GM21717 (cell line): ENCODE results near the gene TGFBR3.

ENCODE experiments used
- ATAC-seq: cut with Tn5 transposase; IDR thresholded peaks from one replicate; pipeline ENCODE4 v1.9.1; 2021; ENCODE audit warnings: mild to moderate bottlenecking, moderate library complexity; ENCODE audit not compliant: unreplicated experiment

The TGFBR3 gene

DNA sequence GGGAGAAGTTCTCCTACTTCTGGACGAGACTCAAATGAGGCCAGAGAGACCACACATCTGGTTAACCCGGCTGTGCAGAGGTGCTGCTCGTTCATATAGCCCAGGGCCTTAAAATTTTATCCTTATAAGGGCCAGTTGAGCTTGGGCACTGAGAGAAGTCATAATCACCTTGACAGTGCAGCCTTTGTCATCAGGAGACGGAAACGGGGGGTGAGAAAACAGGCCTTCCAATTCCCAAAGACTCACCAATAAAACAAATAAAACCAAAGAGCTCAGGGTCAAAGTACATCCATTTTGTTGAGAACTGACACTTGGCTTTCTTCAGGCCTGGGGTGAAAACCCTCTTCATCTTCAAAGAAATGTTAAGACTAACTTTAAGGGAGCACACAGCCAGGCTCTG, 167.1 kb downstream of the TGFBR3 start:
- ATAC-seq, result no peak

DNA sequence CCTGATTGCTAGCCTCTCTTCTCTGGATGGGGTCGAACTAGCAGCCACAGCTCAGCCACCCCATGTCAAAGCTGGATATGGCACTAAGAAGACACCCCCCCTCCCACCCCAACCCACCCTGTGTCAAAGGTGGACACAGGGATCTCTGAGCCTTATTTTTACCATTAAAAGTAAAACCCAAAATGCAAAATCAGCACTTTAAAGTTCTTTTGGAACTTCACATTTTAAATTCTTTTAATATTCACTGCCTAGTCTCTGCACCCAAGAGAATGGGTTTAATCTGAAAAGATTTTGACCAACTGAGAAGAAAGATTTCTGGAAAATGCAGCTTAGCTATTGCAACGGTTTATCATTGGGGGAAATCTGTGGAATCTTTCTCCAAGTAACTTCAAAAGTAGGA, 167.6 kb downstream of the TGFBR3 start:
- ATAC-seq, result no peak

DNA sequence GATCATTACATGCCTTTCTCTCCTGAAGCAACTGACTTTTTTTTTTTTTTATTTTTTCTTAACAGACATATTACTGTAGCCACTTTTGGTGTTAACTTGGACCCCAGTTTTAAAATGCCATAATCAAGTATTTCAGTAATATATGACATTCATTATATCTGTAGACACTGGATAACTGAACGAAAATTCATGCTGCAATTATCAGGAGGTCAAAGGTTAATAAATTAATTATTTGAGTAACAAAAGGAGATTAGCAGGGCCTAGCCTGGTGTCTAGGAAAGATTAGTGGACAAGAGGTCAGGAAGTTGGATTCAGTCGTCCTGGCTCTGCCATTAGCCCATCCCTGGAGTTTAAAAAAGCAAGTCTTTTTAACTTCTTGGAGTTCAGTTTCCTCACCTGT, 168.1 kb downstream of the TGFBR3 start:
- no peak for ATAC-seq

DNA sequence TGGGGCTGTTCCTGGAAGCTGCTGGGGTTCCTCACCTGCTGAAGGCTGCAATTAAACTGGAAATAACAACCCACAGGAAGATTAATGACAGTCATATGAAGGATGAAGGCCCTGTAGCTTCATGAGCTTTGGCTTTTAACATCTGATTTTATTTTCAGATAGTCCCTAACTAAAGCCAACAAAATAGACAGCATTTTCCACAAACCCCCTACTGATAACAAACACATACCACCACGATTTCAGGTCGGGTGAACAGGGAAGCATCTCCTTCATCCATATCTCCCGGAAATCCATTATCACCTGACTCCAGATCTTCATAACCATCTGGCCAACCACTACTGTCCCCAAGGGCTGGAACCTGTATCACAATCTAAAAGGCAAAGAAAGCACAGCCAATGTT, 169.6 kb downstream of the TGFBR3 start:
- no peak for ATAC-seq

DNA sequence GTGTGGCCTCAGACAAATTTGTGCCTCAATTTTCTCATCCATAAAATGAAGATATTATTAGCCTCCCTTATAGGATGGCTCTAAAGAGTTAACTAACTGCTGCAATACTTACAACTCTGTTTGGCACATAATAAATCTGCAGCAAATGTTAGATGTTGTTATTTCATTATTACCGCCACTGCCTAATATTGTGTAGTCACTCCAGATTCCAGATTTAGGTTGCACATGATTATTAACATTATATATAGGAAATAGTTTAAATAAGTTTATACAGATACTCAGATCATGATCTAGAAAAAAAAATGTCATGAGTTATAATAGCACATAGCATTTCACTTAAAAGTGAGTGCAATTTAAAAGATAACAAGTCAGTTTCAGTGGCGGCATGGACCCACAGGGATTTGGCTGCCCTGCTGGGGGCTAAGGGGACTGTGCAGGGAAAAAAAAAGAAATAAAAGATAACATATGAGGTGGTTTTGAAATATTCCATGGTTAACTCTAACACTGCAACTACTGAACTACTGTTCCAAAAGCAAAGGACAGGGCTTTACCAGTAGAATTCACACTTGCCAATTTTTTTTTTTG, 170.4 kb downstream of the TGFBR3 start:
- no peak for ATAC-seq

DNA sequence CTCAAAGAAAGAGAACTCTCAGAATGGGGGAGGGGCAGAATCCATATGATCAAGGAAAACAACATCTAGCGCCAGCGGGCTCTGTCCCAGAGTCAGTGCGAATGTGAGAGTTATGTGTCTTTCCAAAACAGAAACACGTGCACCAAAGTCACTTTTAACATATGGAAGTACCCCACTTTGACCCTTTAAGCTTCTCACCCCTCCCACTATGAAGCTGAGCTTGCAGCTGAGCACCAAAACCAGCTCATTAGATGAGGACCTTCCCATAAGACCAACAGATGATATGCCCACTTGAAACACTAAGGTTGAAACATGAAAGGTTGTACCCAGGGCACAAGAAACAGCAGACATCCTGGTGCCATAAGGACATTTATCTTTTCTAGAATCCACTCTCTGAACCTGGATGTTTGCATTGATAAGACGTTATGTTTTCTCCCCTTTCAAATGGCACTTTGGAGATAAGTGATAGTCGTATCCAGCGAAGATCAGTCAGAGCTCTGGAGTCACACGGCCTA, 171.0 kb downstream of the TGFBR3 start:
- ATAC-seq, result no peak

DNA sequence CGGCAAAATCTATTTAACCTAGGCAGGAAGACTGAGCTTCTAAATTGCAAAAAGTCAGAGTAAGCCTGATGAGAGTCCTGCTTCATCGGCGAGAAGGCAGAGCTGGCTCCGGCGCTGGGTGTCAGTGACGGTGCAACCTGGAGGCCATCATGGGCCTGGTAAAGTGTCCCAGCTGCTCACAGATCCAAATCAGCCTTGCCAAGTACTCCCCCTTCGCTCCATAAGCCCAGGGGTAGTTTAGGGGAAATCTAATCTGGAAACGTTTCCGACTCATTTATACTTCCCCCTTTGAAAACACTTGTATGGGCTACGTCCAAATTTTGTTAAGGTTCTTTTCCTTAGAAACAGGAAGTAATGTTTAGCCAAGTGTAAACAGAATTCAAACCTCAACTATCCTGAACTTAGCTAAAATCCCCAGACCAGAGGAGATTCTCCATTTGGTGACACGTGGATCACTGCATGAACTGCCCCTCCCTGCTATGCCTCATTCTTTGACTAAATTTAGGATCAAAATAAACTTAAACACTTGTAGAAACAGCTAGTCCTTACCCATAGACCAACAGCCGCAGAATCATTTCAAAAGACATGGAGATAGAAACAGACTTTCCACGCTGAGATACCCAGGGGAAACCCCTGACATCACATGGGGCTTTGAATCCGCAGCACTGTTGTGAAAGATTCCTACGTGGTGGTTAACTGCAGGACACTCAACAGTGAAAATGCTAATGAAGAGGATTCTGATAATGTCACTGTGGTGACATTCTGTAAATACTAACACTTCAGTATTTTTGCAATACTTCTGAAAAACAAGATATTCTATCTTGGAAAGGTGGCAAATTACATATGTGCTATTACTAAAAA, 172.7 kb downstream of the TGFBR3 start:
- ATAC-seq, result peak; percentile 79

DNA sequence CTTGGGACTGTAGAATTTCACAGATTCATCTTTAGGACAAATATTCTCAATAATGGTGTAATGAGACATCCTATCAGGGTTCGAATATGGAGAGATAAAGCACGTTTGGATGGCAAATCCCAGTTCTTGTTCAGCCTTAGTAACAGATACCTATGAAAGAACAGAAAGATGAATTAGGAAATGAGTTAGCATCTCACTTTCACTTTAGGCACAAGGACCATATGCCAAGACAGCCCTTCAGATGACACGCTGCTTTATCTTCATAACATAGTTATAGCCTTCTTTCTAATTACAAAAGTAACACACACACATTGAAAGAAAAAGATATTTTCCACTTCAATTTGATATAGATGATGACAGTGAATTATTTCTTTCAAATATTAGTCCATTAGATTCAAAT, 173.6 kb downstream of the TGFBR3 start:
- ATAC-seq, result no peak

DNA sequence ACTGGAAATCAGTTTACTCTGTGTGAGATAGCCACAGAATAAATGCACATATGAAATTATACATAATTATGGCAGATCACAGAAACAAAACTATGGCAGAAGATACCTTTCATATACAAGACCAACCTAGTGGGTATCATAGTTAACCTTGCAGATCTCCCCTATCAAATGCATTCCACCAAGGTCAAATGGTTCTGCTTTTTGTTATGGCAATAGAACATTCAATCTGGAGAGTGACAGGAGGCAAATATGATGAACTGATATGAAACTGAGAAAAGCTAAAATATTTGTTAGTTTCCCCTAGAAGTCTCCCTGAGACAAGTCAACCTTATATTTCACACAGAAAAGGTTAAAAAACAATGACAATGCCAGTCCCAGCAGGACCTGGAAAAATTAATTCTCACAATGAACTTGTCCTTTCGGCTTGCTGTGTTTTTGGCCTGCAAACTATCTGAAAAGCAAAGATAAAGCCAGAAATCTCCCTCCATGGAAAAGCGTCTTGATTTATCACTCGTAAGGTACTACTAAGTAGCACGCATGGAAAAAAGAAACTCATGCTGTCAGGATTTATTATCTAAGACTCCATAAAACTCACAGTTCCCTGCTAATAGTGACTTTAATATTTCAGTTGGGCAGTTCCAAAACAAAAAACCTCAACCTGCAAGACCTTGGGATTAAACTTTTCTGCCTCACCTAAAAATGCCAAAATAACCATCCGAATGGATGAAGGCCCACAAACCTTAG, 174.3 kb downstream of the TGFBR3 start:
- no peak for ATAC-seq

DNA sequence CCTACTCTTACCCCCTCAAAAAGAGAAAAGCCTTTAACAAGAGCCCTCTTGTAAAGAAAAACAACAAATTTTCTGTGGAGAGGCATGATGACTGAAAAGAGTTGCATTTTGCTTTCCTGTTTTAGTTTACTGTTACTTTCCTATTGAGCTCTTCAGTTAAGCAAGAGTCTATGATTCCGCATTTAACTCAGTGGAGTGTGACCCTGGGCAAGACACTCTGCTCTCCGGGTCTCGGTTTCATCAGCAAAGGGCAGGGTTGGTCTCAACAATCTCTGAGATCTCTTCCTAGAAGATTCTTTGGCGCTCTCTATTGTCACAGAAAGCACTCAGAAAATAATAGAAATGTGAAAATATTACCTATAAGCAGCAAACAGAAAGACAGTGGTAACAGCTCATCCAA, 175.7 kb downstream of the TGFBR3 start:
- no peak for ATAC-seq

DNA sequence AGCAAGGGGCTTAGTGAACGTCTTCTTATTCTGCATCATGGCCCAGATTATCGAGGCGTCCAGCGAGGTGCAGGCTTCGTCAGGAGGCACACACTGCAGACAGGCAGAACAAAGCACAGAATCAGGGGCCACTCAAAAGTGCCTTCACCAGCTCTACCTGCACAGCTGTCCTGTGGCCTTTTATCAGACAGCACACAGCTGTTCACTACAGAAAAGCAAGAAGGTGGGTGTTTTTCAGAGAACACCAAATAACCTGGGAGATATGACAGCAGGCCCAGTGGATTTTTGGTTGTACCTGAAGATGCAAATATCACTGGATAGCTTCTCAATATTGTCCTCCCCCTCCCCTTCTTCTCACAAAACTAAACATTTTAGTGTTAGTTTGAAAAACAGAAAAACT, 177.3 kb downstream of the TGFBR3 start:
- ATAC-seq, result no peak

DNA sequence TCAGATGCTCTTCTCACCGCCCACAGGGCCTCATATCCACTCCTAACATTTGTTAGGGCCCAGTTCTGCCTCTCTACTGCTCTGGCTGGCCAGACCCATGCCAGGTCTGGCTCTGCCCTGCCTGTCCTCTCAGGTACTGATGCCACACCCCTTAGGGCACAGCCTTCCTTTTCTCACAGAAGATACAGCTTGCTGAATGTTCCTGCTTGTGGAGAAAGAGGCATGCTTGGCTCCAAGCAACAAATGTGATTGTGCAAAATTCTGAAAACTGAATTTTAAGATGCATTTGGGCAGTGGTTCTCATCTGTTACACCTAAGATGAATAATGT, 178.1 kb downstream of the TGFBR3 start:
- ATAC-seq, result no peak

DNA sequence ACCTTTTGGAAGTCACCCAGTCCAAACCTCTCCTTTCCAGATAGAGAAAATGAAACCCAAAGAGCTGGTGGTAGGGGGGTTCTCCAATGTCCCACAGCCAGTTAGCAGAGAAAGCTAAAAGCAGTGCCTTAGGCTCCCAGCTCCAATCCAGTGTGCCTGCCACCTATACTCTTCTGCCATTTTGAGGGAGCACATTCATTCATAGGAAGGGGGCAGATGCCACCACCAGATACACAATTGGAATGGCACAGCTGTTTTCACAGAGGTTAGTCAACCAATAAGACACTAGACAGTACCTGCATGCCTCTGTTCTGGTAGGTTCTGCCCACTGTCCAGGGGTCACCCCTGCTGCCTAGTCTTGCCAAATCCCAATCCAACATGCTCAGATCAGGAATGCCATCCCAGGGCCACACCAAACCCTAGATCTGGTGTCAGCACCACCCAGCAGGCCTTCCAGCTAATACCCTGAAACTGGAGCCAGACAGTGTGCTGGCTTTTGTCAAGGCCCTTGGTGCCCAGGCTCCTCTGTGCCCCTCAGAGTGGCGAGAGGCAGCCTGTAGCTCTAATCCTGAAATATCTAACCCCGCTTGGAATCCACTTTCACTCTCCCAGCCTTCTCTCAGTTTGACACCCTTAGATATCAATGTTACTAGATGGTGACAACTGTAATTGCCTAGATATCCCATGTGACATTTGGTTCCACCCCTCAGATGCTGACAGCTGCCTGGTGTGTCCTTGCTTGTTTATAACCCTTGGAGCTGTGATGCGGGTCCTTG, 178.6 kb downstream of the TGFBR3 start:
- ATAC-seq, result no peak

DNA sequence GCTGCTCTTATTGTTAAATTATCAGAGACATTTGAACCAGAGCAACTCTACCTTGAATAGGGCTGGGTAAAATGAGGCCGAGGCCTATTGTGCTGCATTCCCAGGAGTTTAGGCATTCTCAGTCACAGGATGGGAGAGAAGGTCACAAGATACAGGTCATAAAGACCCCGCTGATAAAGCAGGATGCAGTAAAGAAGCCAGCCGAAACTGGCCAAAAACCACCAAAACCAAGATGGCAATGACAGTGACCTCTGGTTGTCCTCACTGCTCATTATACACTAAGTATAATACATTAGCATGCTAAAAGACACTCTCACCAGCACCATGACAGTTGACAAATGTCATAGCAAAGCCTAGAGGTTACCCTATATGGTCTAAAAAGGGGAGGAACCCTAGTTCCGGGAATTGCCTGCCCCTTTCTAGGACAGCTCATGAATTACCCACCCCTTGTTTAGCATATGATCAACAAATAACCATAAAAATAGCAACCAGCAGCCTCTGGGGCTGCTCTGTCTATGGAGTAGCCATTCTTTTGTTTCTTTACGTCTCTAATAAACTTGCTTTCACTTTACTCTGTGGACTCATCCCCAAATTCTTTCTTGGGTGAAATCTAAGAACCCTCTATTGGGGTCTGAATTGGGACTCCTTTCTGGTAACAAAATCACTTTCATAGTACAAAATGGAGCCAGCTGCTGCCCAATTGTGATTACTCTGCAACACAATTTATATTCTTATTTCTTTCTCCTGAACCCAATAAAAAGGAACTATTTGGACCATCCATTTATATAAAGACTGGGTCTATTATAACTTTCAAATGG, 179.6 kb downstream of the TGFBR3 start:
- no peak for ATAC-seq

DNA sequence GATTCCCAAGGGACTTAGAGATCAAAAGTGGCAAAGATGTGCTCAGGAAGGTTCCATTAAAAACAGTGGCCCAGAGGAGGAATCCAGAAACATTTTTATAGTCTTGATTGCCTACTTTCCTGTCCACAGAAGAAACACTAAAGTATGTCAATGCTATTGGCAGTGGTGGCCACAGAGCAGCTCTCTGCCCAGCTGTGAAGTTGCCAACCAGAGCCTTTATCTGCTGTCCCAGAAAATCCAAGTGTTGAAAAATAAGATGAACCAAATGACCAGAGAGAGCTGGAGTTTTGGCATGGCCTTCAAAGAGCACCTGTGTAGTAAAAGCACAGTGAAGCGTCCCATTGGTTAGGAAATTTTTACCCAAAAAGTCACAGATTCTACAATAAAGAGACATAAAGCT, 181.2 kb downstream of the TGFBR3 start:
- ATAC-seq, result no peak

DNA sequence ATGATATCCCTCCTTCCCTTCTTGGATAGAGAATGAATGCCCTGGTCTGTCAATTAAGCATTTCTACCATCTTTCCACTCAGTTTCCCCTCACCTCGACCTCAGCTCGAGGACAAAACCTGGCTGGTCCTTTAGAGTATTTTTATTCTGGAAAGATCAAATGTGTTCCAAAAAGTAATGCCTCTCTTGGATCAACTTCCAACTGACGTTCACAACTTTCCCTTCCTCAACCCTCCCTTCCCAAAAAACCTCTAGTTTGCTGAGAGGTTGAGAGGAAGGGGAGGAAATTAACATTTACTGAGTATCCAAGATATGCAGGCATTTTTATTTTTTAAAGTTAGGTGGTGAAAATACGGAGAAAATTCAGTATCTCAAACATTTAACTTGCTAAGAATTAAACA, 182.9 kb downstream of the TGFBR3 start:
- no peak for ATAC-seq

DNA sequence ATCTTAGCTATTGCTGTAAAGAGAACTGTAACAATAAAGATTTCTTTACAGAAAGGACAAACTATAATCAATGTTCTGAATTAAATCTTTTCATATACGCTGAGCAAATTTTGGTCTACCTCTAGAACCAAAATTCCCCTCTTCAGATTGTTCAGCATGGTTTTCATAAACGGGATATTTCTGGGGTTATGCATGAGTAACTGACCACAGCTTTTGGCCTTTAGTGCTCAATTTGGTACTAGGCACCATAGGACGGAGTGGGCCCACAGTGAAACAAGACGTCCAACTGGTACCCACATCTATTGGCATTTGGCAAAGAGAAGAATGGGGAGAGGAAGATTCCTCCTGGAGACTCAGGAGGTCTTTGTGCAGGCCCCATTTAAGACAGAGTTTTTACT, 184.5 kb downstream of the TGFBR3 start:
- no peak for ATAC-seq

DNA sequence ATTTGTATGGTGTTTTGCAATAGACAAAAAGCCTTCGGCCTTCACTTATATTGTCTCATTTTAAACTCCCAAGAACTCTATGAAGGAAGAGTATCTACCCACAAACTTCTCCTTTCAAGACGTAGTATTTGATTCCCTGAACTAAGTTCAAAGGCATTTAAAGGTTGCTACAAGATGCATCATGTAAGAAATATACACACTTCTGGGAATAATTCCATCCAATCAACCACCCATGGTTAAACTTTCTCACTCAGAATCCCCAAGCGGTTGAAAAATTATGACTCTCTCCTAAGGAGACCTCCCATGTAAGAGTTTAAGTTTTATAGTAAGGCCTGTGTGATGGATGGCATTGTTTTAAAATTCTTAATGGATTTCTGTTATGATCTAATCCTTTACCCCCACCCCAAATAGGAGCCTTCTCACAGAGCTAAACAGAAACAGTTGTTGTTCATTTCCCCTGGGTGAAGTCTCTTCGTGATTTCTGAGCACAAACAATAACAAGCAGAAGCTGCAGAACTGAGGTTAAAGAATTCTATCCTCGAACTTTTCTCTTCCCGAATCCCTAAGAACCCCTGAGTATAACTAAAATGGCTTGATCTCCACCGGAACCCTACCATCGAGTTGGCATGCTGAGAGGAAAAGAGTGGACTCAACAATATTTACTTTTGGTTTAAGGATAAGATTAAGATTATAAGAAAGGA, 185.0 kb downstream of the TGFBR3 start:
- ATAC-seq, result no peak

DNA sequence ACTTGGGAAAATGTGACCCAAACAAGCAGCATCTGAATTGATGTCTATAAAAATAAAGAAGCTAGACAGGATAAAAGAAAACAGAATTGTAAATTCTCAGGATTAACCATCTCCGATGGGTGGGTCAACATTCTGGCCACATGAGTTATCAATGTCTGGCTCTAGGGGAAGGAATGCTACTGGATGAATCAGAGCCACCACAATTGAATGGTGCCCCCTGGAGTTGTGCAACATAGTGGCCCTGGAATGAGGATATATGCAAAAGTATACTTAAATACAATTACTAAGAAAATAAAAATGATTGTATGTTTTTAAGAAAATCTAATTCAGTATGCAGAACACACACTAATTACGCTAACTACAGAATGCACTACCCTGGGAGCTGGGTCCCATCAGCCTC, 185.6 kb downstream of the TGFBR3 start:
- no peak for ATAC-seq
